Camera-type eye (tissue), 1 donor: ENCODE data around the gene LMTK2. TPM values are rescaled to one million over a fixed set of nuclear protein-coding genes. Genes with fewer than 3 reads are reported as not detected.

Experiments
- total RNA-seq: library from RNA; depleted of rRNA; stranded (reverse); fragments of >200 nt; gene quantifications from one replicate; pipeline ENCODE4 v1.2.3, GENCODE V29; 2014

Gene LMTK2
- total RNA-seq: 26.6 TPM

DNA sequence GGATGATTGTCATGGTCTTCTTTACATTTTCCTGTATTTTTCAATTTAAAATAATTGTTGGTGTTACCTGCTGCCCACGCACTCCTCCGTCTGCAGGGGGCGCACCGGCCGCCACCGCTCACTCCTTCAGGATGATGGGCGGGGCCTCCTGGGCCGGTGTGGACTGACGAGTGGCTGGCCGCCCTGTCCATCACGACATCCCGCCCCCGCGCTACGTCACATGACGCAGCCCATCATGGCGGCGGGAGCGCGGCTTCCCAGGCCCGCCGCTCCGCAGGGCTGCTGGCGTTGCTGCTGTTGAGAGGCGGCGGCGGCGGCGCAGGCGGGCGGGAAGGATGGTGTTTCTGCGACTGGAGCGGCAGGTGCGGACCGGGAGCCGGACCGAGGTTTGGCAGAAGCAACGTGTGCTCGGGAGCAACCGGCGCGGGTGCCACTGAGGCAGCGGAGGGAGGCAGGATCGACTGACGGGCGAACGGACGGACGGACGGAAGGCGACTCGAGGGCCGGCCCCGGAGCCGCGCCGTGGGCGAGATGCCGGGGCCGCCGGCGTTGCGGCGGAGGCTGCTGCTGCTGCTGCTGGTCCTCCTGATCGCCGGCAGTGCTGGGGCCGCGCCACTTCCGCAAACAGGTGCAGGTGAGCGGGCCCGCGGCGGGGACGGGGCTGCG lies at the start of gene LMTK2:
TSS of gene LMTK2 (plus strand) at position 216 of the 666 bp plus-strand sequence. CDS start at position 532, 316 bp downstream.

DNA sequence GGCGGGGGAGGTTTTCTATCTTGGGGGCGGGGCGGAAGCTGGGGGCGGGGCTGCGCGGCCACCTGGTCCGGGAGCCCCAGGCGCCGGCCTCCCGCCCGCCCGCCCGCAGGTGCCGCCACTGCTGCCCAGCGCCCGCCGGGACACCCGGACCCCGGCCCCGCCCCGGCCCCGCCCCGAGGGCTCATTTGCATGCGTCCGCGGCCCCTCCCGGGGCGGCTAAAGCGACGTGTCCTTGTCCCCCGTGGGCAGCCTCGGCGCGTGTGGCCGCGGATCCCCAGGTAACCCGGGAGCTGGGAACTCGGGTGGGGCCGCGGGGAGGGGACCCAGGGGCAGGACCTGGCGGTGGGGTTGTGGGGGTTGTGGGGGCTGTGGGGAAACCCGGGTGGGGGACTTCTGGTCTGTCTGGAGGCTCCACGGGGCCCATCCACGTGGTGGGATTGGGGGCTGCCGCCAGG lies 104.6 kb downstream of the LMTK2 start, which contains the start of gene BHLHA15:
TSS of gene BHLHA15 (plus strand) at position 219 of the 455 bp plus-strand sequence. CDS start 871 bp downstream, outside the sequence.

DNA sequence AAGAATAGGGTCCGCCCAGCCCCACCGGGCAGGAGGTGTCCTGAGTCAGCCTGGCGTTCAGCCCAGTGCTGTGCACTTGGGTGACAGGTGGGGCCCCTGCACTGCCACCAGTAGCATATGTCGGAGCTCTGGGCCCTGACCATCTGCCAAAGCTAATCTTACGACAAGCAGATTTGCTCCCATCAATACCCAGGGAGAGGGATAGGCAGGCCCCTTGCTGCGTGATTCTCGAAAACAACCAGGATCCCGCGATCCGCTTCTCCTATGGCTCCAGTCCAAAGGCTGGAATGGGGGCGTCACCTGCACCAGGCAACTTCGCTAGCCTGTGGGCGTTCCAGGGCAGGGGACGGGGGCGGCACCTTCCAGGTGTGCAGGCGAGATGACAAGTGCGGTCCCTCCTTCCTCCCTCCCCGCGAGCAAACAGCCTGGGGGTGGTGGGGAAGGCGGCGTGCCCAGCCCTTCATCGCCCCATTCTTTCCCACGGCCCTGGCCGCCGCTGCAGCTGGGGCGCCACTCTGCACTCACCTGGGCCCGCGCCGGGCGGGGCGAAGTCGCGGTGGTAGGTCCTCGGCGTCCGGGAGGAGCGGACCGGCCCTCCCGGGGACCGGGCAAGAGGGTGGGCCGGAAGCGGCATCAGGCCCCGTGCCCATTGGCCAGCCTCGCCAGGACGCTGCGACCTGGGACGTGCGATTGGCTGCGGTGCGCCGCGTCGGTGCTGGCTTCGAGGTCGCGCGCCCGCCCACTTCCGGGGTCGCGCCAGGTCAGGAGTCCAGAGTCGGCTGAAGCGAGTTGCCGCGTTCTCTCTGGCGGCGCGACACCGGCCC lies 145.2 kb downstream of the LMTK2 start, which contains the start of gene TECPR1:
TSS of gene TECPR1 (minus strand) at position 632 of the 824 bp plus-strand sequence. CDS start 6,086 bp downstream, outside the sequence.

Other genes with a start within 250 kb of the LMTK2 start
- 22.0 TPM for gene ASNS, start 234.5 kb upstream of the LMTK2 start, total RNA-seq
- not detected for gene OCM2, start 116.7 kb upstream of the LMTK2 start, total RNA-seq
- gene BHLHA15, start 104.6 kb downstream of the LMTK2 start, total RNA-seq: 1.2 TPM
- gene TECPR1, start 145.4 kb downstream of the LMTK2 start, total RNA-seq: 86.2 TPM
- gene BRI3, start 174.8 kb downstream of the LMTK2 start, total RNA-seq: 15.2 TPM